Keratinocyte (primary cell): Measurements from ENCODE around the gene OR4M2. TPM values are rescaled to one million over a fixed set of nuclear protein-coding genes. Genes with fewer than 3 reads are reported as not detected.
"Not testable (repeated sequence)": the region's sequence is repeated elsewhere in the genome, so short reads cannot be mapped to it uniquely, and the experiment has no call there.

Source experiments
- DNase-seq: peaks from one replicate; pipeline ENCODE4 v3.0.0-alpha.2; 2011; ENCODE audit warnings: low read depth, missing footprints, low spot score
- FAIRE-seq: peaks from 2 replicates; lab custom pipeline; 2011; peaks lifted over from hg19 to GRCh38; lab: Jason Lieb, UNC
- H2AFZ ChIP-seq: 2 replicates; pipeline ENCODE4 v1.6.0; 2012; ENCODE audit warnings: low read length, control low read depth, inconsistent platforms; ENCODE audit not compliant: control insufficient read depth
- H3K27ac ChIP-seq: 2 replicates; pipeline ENCODE4 v1.5.1; 2011; ENCODE audit warnings: low read length; ENCODE audit not compliant: control insufficient read depth, insufficient read depth
- H3K27me3 ChIP-seq: 3 replicates; pipeline ENCODE4 v1.6.0; 2011; ENCODE audit warnings: low read length; ENCODE audit not compliant: control insufficient read depth, insufficient read depth; ENCODE audit errors: extremely low read depth
- H3K36me3 ChIP-seq, 2 experiments: 2 replicates in 1 of 2; 3 replicates in 1 of 2; pipeline ENCODE4 v1.5.1; 2011; ENCODE audit warnings: low read length in 2 of 2, mild to moderate bottlenecking in 1 of 2; ENCODE audit not compliant: control insufficient read depth in 2 of 2, insufficient read depth in 2 of 2; ENCODE audit errors: extremely low read depth in 1 of 2
- H3K4me1 ChIP-seq: 3 replicates; pipeline ENCODE4 v1.5.1; 2011; ENCODE audit warnings: low read length; ENCODE audit not compliant: control insufficient read depth, insufficient read depth; ENCODE audit errors: extremely low read depth
- H3K4me2 ChIP-seq: 3 replicates; pipeline ENCODE4 v1.6.0; 2011; ENCODE audit warnings: low read depth, low read length; ENCODE audit not compliant: control insufficient read depth, insufficient read depth; ENCODE audit errors: extremely low read depth
- H3K4me3 ChIP-seq, 3 experiments: fragments of 200-600 bp in 1 of 3; sonication (generic) in 1 of 3; 2 replicates in 2 of 3; 3 replicates in 1 of 3; pipeline ENCODE4 v1.5.1; 2011 to 2016; ENCODE audit warnings: low read length in 3 of 3, mild to moderate bottlenecking in 3 of 3, control low read depth in 2 of 3, inconsistent platforms in 1 of 3, low read depth in 1 of 3, mixed read lengths in 1 of 3, mixed run types in 1 of 3, moderate library complexity in 1 of 3; ENCODE audit not compliant: control insufficient read depth in 2 of 3, insufficient read depth in 2 of 3; ENCODE audit errors: extremely low read depth in 1 of 3
- H3K79me2 ChIP-seq: 2 replicates; pipeline ENCODE4 v1.6.0; 2012; ENCODE audit warnings: low read length; ENCODE audit not compliant: control insufficient read depth, insufficient read depth
- H3K9ac ChIP-seq: 3 replicates; pipeline ENCODE4 v1.6.0; 2011; ENCODE audit warnings: low read length; ENCODE audit not compliant: control insufficient read depth, insufficient read depth; ENCODE audit errors: extremely low read depth
- H3K9me1 ChIP-seq: 3 replicates; pipeline ENCODE4 v1.6.0; 2011; ENCODE audit warnings: low read length; ENCODE audit not compliant: control insufficient read depth, insufficient read depth; ENCODE audit errors: extremely low read depth
- H3K9me3 ChIP-seq: 2 replicates; pipeline ENCODE4 v1.5.1; 2012; ENCODE audit warnings: low read depth, low read length; ENCODE audit not compliant: control insufficient read depth
- H4K20me1 ChIP-seq: 3 replicates; pipeline ENCODE4 v1.6.0; 2011; ENCODE audit warnings: low read length; ENCODE audit not compliant: control insufficient read depth, insufficient read depth; ENCODE audit errors: extremely low read depth
- dilution Hi-C: fragments of 300-500 bp; cut with MboI; formaldehyde crosslinking; loops from one replicate; pipeline ENCODE4 v1.7.0; 2020; ENCODE audit warnings: low sequenced_read_pairs; ENCODE audit not compliant: extremely low pct_ligation_motif_present
- polyA plus RNA-seq, 5 experiments: library from polyadenylated mRNA; depleted of rRNA in 3 of 5; stranded (reverse) in 3 of 5; stranded (forward) in 1 of 5; unstranded in 1 of 5; fragments of >200 nt; gene quantifications; 1 replicate in 1 of 5; 2 replicates in 3 of 5; 3 replicates in 1 of 5; pipeline versions ENCODE4 v1.2.1 to v1.2.3, GENCODE V29; 2011 to 2012; ENCODE audit warnings: missing spikeins in 2 of 5, low read depth in 1 of 5, low replicate concordance in 1 of 5

The OR4M2 gene
- polyA plus RNA-seq, 1 donor (not counting 4 experiments of a cell fraction or from before 2014, with no cell fraction given) = not detected

GRCh38 chr15:22099289-22099891, 19.1 kb downstream of the OR4M2 start:
- H3K79me2 ChIP-seq, H3K4me2 ChIP-seq, H3K27me3 ChIP-seq, dilution Hi-C loops, H3K9ac ChIP-seq, DNase-seq, H3K36me3 ChIP-seq, H3K4me1 ChIP-seq, H4K20me1 ChIP-seq, H3K9me1 ChIP-seq, H3K27ac ChIP-seq, FAIRE-seq, H3K4me3 ChIP-seq, H2AFZ ChIP-seq, H3K9me3 ChIP-seq: not testable (repeated sequence)

GRCh38 chr15:22122033-22122432, 41.7 kb downstream of the OR4M2 start:
- H4K20me1 ChIP-seq, DNase-seq, H3K9me1 ChIP-seq, H3K27me3 ChIP-seq, H2AFZ ChIP-seq, H3K4me3 ChIP-seq, H3K79me2 ChIP-seq, H3K9ac ChIP-seq, H3K4me2 ChIP-seq, H3K9me3 ChIP-seq, dilution Hi-C loops, FAIRE-seq, H3K36me3 ChIP-seq, H3K27ac ChIP-seq, H3K4me1 ChIP-seq: not testable (repeated sequence)

Other genes starting within 250 kb of the OR4M2 start
- gene POTEB, start 202.8 kb upstream of the OR4M2 start, polyA plus RNA-seq = not detected in 3 replicates